Activated CD4-positive, CD25-positive, alpha-beta regulatory T cell treated with anti-CD3 and anti-CD28 coated beads, Interleukin-2, amount 50 U/mL, for 72 hours (primary cell): ENCODE measurements around the gene ADAMTS4.
A peak's percentile ranks its signal among the peaks of the same experiment; 100 is the strongest.

Experiments used
- DNase-seq: peaks from one replicate; pipeline ENCODE4 v3.0.0; 2021

ADAMTS4 gene

DNA sequence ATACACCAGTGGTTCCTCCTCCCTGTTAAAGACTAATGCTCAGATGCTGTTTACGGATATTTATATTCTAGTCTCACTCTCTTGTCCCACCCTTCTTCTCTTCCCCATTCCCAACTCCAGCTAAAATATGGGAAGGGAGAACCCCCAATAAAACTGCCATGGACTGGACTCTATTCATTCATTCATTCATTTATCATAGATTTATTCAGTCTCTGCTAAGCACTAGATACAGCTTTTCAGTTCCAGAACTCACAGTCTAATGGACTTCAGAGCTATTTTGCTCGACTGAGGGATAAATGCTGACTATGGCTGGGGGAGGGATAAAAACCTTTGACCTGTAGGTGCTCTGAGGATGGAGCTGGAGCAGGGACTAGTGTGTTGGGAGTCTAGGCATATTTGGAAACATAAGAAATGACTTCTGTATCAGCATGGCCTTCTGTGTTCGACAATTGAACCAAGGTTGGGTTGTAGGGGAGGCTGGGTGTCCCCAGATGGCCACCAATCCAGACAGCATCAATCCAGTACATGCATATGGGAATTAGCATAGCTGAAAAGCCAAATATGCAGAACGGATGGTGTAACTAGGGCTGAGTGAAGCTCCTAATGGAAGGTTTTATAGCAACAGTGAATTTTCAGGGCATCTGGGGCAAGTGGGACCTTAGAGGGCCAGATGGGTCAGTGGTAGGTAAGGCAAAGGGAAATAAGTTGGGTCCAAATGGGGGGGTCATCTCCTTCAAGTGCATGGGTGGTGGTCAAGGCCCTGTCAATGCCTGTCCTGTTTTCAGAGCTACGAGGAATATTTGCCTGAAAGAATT, 20.4 kb upstream of the ADAMTS4 start:
- DNase-seq, result no peak

- DNase-seq, result no peak
Observed at GRCh38 chr1:161218301-161219077, 19.6 kb upstream of the ADAMTS4 start.

DNA sequence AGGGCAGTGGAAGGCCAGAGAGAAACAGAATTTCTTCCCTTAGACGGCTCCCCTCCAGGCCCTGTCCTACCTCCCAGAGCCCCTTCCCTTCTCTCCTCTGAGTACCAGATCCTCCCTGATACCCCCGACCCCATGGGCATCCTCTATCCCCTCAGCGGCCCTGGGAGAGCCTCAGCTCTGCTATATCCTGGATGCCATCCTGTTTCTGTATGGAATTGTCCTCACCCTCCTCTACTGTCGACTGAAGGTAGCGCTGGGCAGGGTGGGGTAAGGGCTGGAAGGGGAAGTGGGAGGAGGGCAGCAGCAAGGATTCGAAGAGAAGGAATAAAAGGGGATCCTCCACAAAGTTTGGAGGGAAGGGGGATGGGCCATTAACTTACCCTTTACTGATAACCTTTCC, 19.0 kb upstream of the ADAMTS4 start:
- no peak for DNase-seq

GRCh38 chr1:161216945-161217712, 18.3 kb upstream of the ADAMTS4 start:
- DNase-seq, result no peak

DNA sequence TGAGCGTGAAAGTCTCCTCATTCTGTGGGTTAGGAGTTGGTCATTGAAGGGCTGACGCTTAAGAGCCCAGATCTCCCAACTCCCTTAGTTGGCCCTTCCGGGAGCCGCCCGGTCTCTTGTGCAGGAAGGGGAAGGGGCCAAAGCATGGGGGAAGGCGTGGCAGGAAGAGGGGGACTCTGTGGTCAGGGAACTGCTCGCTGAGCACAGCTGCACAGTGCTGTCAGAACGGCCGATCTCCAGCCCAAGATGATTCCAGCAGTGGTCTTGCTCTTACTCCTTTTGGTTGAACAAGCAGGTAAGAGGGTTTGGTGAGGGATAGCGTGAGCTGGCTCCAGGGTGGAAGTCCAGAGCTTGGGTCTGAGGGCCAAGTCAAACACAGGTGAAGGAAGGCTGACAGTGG, 16.2 kb upstream of the ADAMTS4 start, which contains the start of gene FCER1G:
Gene FCER1G, plus strand, starts transcription at position 220 of the 400 bp plus-strand sequence. Its CDS starts 27 bp downstream, at position 247.
- DNase-seq, result no peak

DNA sequence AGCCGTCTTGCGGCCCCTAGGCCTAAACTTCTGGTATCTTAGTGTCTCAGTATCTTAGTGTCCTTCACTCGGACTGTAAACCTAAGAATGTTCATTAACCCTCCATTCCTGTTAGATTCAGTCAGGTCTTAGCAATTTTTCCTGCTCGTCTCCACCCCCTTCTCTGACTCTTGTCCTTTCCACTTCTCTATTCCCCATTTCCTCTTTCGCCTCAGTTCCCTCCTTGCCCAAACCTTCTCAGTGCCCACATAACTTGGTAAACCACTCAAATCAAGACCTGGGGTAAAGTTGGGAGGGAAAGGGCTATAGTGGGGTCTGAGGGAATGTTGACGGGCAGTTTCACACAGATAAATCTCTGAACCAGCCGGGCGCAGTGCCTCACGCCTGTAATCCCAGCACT, 15.5 kb upstream of the ADAMTS4 start:
- DNase-seq, result no peak

DNA sequence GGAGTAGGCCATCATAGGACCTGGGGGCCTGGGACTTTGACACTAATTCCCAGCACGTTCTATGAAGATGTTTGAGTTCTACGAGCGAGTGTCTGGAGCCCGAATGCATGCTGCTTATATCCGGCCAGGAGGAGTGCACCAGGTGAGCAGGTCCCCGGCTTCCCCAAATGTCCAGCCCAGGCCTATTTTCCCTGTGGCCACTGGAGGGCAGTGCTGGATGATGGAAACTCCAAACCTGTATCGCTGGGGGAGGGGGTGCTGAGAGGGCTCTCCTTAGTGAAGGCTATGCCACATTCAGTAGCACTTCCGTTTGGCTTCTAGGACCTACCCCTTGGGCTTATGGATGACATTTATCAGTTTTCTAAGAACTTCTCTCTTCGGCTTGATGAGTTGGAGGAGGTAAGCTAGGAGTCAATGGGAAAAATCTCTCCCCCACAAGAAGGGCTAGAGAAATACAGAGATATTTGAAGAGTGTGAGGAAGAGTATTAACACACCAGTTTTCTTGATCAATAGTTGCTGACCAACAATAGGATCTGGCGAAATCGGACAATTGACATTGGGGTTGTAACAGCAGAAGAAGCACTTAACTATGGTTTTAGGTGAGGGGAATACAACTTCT, 11.0 kb upstream of the ADAMTS4 start:
- DNase-seq, result peak; percentile 63

GRCh38 chr1:161207173-161207572, 8.3 kb upstream of the ADAMTS4 start:
- DNase-seq, result no peak

DNA sequence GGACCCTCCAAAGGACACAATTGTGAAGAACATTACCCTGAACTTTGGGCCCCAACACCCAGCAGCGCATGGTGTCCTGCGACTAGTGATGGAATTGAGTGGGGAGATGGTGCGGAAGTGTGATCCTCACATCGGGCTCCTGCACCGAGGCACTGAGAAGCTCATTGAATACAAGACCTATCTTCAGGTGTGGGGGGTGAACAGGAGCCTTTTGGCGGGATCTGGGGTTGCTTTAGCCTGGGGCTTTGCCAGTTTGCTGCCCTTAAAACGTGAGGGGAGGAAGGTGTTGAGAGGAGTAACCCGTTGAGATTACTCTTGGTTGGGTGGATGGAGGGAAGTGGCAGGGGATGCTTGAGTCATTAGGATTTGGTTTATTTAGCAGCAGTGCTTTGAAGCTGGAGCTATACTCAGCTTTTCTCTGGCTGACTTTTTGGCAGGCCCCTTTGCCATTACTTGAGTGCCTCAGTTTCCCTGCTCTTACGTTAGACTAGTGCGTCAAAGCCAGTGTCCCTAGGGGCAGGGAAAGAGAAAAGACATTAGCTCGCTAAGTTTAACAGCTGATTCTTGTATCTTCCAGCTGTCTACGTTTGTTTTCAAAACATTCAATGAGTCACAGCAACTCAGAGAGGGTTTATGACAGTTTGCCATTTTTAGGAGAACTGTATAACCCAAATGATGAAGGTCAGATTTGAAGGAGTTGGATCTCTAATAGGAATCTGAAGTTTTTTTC, 7.7 kb upstream of the ADAMTS4 start:
- no peak for DNase-seq

DNA sequence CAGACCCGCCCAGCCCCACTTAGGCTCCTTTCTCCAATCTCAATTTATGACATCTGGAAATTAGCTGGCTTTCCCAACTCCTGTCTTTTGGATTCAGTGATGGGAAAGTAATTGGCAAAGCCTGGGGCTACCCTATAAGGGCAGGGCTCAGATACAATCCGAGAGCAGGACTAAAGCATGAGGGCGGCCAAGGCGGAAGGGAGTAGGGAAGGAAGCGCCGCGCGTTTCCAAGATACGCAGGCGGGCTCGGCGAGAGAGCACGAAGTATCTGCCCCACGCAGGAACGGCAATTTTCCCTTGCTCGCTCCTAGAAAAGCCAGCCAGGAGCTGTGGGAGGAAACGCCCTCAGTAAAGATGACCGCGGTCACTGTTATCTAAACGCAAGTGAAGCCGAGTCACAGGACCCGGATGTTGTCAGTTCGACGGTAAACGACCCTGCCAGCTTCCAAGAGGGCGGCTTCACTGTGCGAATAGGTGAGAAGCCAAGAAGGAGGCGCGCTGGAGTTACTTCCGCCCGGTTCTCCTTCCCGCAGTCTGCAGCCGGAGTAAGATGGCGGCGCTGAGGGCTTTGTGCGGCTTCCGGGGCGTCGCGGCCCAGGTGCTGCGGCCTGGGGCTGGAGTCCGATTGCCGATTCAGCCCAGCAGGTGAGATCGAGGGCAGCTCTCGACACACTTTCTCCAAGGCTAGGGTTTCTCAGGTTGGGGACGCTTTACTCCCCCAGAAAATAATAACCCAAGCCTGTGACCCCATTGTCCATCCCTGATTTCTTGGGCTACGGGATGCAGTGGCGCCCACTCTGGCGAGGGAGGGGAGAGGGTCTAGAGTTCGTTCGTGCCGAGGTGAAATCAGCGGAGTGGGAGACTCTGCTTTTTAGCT, 3.2 kb upstream of the ADAMTS4 start, which contains the start of gene NDUFS2:
Gene NDUFS2, plus strand, starts transcription at position 532 of the 877 bp plus-strand sequence. Its CDS starts 19 bp downstream, at position 551.
- DNase-seq, result peak; percentile 89

GRCh38 chr1:161200992-161201835, 2.4 kb upstream of the ADAMTS4 start:
- no peak for DNase-seq

- no peak for DNase-seq
Observed at GRCh38 chr1:161200421-161200991, 1.7 kb upstream of the ADAMTS4 start.

DNA sequence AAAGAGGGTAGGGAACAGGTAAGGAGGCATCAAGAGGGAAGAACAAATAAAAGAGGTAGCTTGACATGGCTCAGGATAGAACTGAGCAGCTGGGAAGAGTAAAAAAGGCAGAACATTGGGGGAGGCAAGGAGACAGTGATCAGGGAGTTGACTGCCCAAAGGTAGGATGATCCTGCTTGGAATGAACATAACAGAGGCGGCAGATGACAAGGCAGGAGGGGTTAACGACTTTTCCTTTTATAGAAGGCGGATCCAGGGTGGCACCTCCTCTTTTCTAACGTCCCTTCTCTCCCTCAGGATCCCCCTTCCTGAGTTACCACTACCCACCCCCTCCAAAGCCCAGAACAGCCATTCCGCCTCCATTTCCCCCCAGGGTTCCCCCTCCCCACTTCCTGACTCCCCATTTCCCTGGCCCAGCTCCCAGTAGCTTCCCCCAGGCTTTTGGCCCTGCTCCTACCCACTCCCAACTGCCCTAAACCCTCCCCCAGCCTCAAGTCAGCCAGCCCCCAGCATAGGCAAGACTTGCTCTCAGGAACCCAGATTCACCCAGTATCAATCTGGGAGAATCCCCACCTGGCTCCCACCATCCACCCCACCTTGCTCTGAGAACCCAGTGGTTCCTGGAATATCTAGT, 769 bp upstream of the ADAMTS4 start:
- no peak for DNase-seq

DNA sequence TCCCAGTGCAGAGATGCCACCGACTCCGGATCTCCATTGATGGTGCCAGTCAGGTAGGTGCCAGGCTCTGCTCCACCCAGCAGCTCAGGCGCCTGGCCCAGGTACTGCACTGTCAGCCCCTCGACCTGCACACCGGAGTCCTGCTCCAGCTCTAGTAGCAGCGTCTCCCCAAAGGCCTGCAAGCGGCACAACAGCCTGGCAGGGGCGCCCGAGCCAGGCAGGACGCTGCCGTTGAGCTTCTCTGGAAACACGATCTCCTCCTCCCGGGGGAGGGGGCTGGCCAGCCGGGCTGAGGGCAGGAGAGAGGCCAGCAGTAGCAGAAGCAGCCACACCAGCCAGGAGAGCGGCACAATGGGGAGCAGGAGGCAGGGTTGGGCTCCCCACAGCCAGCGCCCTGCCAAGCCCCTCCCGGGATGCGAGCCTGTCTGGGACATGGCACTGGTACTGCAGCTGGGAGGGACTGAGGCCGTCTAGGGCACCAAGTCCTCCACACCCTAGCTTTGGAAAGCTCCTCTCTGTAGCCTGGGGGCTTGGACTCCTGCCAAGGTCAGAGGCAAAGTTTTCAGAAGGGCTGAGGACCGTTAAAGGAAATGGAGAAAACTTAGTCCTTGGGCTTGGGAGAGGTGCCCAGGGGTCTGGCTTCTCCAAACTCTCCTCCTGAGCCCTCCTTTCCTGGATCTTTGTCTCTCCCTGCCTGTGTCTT, 509 bp downstream of the ADAMTS4 start:
- DNase-seq, result no peak

DNA sequence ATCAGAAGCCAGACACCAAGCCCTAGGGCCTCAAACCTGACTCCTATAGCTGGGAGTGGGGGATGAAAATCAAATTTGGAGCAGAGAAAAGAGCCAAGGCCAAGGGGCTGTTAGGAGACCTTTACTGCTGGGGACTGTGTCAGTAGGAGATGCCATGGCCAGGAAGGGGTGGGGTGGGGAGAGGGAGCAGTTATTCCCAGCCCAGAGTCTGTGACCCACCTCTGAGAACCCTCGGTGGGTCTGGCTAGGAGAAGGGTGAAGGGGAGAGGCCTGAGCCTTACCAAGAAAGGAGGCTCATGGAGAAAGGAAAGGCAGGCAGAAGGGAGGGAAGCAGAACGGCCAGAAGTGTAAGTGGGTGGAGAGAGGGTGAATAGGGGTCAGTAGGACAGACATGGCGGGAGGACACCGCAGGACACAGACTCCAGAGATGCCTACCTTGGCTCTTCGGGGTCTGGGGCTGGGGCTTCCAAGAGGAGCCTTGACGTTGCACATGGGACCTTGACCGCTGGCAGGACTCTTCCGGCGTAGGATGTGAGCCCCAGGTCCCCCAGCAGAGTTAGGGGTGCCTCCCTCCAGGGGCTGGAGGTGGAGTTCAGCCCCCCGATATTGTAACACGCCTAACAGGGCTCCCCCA, 1.2 kb downstream of the ADAMTS4 start:
- no peak for DNase-seq

DNA sequence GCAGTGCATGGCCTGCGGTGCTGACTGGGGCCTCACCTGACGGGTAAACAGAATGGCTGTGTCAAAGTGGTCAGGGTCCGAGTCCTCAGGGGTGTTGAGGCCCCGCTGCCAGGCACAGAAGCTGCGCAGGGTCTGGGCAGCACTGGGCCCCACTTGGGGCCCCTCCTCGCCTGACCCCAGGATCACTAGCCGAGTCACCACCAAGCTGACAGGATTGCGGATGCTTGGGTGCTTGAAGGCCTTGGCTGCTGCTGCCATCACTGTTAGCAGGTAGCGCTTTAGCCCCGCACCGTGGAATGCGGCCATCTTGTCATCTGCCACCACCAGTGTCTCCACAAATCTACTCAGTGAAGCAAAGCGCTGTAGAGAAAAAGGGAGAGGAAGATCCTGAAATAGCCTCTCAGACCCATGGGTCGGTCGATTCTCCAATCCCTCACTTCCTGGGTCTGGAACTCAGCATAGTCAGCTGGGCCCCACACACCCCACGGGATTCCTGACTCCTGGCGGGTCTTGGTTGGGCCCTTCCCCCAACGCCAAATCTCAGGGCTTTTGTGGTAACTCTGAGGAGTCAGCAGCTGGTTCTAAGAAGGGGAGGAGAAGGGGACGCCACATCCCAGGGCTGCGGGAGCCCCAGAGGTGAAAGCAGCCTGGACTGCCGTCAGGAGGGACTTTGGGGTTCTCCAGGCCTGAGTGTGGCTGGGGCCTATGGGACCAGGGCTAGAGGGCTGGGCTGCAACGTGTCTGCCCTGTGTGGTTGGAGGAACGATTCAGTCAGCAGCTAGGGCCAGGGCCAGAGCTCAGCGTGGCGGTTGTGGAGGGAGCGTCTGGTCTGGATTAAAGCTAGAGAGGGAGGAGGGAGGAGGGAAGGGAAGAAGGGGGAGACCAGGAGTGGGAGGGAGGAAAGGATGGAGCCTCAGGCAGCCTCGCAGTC, 2.1 kb downstream of the ADAMTS4 start:
- DNase-seq, result no peak

DNA sequence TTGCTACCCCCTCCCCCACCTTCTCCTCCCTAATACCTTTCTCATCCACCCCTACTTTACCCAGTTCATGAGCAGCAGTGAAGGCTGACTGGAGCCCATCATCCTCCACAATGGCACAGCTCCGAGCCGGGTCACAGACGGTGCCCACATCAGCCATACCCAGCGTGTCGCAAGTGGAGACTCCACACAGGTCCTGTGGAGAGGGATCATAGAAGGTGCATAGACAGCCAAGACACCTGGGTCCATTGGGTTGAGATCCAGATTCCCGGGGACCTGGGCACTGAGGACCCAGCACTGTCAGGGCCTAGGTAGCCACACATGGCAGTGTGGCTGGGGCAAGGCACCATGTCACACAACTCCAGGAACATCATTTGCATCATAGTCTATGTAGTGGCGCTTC, 2.7 kb downstream of the ADAMTS4 start:
- no peak for DNase-seq
